ENCODE measurements around the gene TSFM.

DNA sequence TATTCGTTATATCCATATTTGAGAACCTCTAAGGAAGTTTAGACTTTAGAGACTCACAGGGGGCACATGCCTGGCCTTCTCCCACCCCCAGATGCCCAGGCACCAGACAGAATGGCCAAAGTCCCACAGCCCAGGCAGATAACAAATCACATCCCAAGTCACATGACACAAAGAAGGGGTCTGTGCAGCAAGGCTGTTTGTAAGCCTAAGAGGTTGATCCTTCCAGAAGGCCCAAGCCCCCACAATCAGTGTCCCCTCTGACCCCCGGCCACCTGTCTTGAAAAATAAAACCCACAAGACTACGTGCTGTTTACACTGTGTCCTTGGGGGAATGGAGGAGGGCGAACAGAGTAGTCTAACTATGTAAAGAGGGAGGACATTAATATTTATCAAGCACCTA, 58.9 kb downstream of the TSFM start:
- TF ChIP-seq, protein P1, sequence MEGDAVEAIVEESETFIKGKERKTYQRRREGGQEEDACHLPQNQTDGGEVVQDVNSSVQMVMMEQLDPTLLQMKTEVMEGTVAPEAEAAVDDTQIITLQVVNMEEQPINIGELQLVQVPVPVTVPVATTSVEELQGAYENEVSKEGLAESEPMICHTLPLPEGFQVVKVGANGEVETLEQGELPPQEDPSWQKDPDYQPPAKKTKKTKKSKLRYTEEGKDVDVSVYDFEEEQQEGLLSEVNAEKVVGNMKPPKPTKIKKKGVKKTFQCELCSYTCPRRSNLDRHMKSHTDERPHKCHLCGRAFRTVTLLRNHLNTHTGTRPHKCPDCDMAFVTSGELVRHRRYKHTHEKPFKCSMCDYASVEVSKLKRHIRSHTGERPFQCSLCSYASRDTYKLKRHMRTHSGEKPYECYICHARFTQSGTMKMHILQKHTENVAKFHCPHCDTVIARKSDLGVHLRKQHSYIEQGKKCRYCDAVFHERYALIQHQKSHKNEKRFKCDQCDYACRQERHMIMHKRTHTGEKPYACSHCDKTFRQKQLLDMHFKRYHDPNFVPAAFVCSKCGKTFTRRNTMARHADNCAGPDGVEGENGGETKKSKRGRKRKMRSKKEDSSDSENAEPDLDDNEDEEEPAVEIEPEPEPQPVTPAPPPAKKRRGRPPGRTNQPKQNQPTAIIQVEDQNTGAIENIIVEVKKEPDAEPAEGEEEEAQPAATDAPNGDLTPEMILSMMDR (IDR thresholded peaks at IDR 0.05 in 2 of 3, conservative IDR thresholded peaks at IDR 0.05 in 1 of 3; ENCODE audit: insufficient read depth in 2 of 3, low read depth in 1 of 3, low read length in 3 of 3): no peak
- TF ChIP-seq HDAC3 (IDR thresholded peaks at IDR 0.05; ENCODE audit: borderline replicate concordance, partially characterized antibody) (no peak), MAFG (tag; conservative IDR thresholded peaks at IDR 0.05) (no peak), ZFX (CRISPR knock-in tag; IDR thresholded peaks at IDR 0.05) (no peak), SP1 (CRISPR knock-in tag; IDR thresholded peaks at IDR 0.05) (no peak), TAF1 (IDR thresholded peaks at IDR 0.05; ENCODE audit: control insufficient read depth, extremely low read depth, insufficient read depth, low read length, severe bottlenecking) (no peak), CBFB (CRISPR knock-in tag; IDR thresholded peaks at IDR 0.05) (no peak), ZC3H4 (CRISPR knock-in tag; IDR thresholded peaks at IDR 0.05; ENCODE audit: borderline replicate concordance) (no peak)
- TF ChIP-seq, protein P2, sequence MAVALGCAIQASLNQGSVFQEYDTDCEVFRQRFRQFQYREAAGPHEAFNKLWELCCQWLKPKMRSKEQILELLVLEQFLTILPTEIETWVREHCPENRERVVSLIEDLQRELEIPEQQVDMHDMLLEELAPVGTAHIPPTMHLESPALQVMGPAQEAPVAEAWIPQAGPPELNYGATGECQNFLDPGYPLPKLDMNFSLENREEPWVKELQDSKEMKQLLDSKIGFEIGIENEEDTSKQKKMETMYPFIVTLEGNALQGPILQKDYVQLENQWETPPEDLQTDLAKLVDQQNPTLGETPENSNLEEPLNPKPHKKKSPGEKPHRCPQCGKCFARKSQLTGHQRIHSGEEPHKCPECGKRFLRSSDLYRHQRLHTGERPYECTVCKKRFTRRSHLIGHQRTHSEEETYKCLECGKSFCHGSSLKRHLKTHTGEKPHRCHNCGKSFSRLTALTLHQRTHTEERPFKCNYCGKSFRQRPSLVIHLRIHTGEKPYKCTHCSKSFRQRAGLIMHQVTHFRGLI (CRISPR knock-in tag; IDR thresholded peaks at IDR 0.05): no peak
- TF ChIP-seq, protein P3, sequence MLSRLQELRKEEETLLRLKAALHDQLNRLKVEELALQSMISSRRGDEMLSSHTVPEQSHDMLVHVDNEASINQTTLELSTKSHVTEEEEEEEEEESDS (CRISPR knock-in tag; IDR thresholded peaks at IDR 0.05): no peak
- TF ChIP-seq, protein P4, sequence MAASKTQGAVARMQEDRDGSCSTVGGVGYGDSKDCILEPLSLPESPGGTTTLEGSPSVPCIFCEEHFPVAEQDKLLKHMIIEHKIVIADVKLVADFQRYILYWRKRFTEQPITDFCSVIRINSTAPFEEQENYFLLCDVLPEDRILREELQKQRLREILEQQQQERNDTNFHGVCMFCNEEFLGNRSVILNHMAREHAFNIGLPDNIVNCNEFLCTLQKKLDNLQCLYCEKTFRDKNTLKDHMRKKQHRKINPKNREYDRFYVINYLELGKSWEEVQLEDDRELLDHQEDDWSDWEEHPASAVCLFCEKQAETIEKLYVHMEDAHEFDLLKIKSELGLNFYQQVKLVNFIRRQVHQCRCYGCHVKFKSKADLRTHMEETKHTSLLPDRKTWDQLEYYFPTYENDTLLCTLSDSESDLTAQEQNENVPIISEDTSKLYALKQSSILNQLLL (CRISPR knock-in tag; IDR thresholded peaks at IDR 0.05; ENCODE audit: borderline replicate concordance): no peak

Measured in K562 (cell line).